PC-3 (cell line): ENCODE data around the gene FCGR1A.
"Not testable (repeated sequence)": the region's sequence is repeated elsewhere in the genome, so short reads cannot be mapped to it uniquely, and the experiment has no call there.

Source experiments
- EZH2 ChIP-seq: fragments of 300-600 bp; sonication (generic); IDR thresholded peaks from one replicate; pipeline ENCODE4 v1.6.1; 2017; ENCODE audit warnings: antibody characterized with exemption, mild to moderate bottlenecking, low read length; ENCODE audit not compliant: unreplicated experiment
- TF ChIP-seq, protein P1 (sequence below): fragments of 300-600 bp; sonication (generic); conservative IDR thresholded peaks from 2 replicates; pipeline ENCODE4 v1.5.1; 2017; ENCODE audit warnings: antibody characterized with exemption, low read depth, mild to moderate bottlenecking, low read length

DNA sequence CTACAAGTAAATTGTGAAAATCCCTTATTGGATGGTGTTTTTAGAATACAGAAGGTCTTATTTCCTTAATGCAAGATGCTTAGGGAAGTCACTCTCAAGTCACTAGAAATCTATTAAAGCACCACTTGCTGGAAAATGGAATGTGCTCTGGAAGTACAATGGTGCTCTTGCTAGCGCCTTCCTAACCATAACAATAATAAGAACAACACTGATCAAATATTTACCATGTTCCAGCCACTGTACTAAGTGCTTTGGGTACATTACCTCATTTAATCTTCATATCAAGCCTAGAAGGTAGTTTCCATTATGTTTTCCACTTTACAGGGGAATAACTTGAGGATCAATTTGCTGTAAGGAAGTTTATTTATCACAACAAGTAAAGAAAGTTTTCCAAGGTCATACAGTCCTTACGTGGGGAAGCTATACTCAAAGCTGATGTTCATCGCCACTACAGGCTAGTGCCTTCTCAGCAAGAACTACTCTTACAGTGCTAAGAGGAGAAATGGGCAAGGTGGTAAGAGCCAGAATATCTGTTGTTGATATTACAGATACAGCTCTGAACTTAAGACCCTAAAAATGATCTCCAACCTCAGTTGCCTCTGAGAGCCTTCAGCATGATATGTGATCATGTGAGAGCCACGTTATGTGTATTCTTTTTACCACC is 22.1 kb downstream of the FCGR1A start:
- TF ChIP-seq, protein P1, sequence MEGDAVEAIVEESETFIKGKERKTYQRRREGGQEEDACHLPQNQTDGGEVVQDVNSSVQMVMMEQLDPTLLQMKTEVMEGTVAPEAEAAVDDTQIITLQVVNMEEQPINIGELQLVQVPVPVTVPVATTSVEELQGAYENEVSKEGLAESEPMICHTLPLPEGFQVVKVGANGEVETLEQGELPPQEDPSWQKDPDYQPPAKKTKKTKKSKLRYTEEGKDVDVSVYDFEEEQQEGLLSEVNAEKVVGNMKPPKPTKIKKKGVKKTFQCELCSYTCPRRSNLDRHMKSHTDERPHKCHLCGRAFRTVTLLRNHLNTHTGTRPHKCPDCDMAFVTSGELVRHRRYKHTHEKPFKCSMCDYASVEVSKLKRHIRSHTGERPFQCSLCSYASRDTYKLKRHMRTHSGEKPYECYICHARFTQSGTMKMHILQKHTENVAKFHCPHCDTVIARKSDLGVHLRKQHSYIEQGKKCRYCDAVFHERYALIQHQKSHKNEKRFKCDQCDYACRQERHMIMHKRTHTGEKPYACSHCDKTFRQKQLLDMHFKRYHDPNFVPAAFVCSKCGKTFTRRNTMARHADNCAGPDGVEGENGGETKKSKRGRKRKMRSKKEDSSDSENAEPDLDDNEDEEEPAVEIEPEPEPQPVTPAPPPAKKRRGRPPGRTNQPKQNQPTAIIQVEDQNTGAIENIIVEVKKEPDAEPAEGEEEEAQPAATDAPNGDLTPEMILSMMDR: not testable (repeated sequence)
- not testable (repeated sequence) for TF ChIP-seq EZH2
